Astrocyte (in vitro differentiated cells and primary cell): ENCODE data around the gene RBBP7. TPM values are rescaled to one million over a fixed set of nuclear protein-coding genes. Genes with fewer than 3 reads are reported as not detected.

Source experiments
- DNase-seq: peaks from one replicate; pipeline ENCODE4 v3.0.0-alpha.2; 2010; ENCODE audit warnings: low read depth
- FAIRE-seq: peaks from 2 replicates; lab custom pipeline; 2011; peaks lifted over from hg19 to GRCh38; lab: Jason Lieb, UNC
- H2AFZ ChIP-seq: 2 replicates; pipeline ENCODE4 v1.6.0; 2012; ENCODE audit warnings: low read depth, low read length, inconsistent platforms
- H3K27ac ChIP-seq: 2 replicates; pipeline ENCODE4 v1.5.1; 2011; ENCODE audit warnings: low read depth, low read length, inconsistent platforms
- H3K27me3 ChIP-seq: 2 replicates; pipeline ENCODE4 v1.6.0; 2011; ENCODE audit warnings: low read length, inconsistent platforms; ENCODE audit not compliant: insufficient read depth
- H3K36me3 ChIP-seq: 2 replicates; pipeline ENCODE4 v1.5.1; 2011; ENCODE audit warnings: low read length, inconsistent platforms; ENCODE audit not compliant: insufficient read depth
- H3K4me1 ChIP-seq: 2 replicates; pipeline ENCODE4 v1.5.1; 2011; ENCODE audit warnings: low read length, inconsistent platforms; ENCODE audit not compliant: insufficient read depth
- H3K4me2 ChIP-seq: 2 replicates; pipeline ENCODE4 v1.6.0; 2012; ENCODE audit warnings: low read length, inconsistent platforms
- H3K4me3 ChIP-seq: 2 replicates; pipeline ENCODE4 v1.5.1; 2011; ENCODE audit warnings: low read depth, mild to moderate bottlenecking, low read length, inconsistent platforms; ENCODE audit not compliant: insufficient read depth
- H3K79me2 ChIP-seq: 2 replicates; pipeline ENCODE4 v1.6.0; 2012; ENCODE audit warnings: mild to moderate bottlenecking, low read length, inconsistent platforms; ENCODE audit not compliant: insufficient read depth
- H3K9ac ChIP-seq: 2 replicates; pipeline ENCODE4 v1.6.0; 2012; ENCODE audit warnings: mild to moderate bottlenecking, low read length, inconsistent platforms
- H3K9me3 ChIP-seq: 2 replicates; pipeline ENCODE4 v1.5.1; 2012; ENCODE audit warnings: low read depth, mild to moderate bottlenecking, low read length, inconsistent platforms; ENCODE audit not compliant: insufficient read depth
- H4K20me1 ChIP-seq: 2 replicates; pipeline ENCODE4 v1.6.0; 2012; ENCODE audit warnings: low read length, inconsistent platforms; ENCODE audit not compliant: insufficient read depth
- H3K27ac Mint-ChIP-seq: one replicate; pipeline ENCODE4 v1.8.0; 2021; ENCODE audit warnings: mild to moderate bottlenecking, mixed read lengths; ENCODE audit not compliant: unreplicated experiment
- H3K27me3 Mint-ChIP-seq: one replicate; pipeline ENCODE4 v1.8.0; 2021; ENCODE audit warnings: low read depth, mixed read lengths; ENCODE audit not compliant: unreplicated experiment
- H3K36me3 Mint-ChIP-seq: one replicate; pipeline ENCODE4 v1.8.0; 2021; ENCODE audit warnings: low read depth, mixed read lengths; ENCODE audit not compliant: unreplicated experiment
- H3K4me1 Mint-ChIP-seq: one replicate; pipeline ENCODE4 v1.8.0; 2021; ENCODE audit warnings: low read depth, mixed read lengths; ENCODE audit not compliant: unreplicated experiment
- H3K4me3 Mint-ChIP-seq: one replicate; pipeline ENCODE4 v1.8.0; 2021; ENCODE audit warnings: mild to moderate bottlenecking, moderate library complexity, mixed read lengths; ENCODE audit not compliant: unreplicated experiment
- H3K9me3 Mint-ChIP-seq: one replicate; pipeline ENCODE4 v1.8.0; 2021; ENCODE audit warnings: mild to moderate bottlenecking, mixed read lengths; ENCODE audit not compliant: unreplicated experiment
- CTCF ChIP-seq: IDR thresholded peaks from 2 replicates; pipeline ENCODE4 v1.5.1; 2011; ENCODE audit warnings: low read depth, mild to moderate bottlenecking, inconsistent platforms, low read length, moderate library complexity; ENCODE audit not compliant: insufficient read depth
- EZH2 ChIP-seq: IDR thresholded peaks from 2 replicates; pipeline ENCODE4 v1.6.1; 2012; ENCODE audit warnings: mild to moderate bottlenecking, low read length, inconsistent platforms; ENCODE audit not compliant: insufficient read depth
- total RNA-seq: library from RNA; stranded (reverse); gene quantifications from 2 replicates; pipeline ENCODE4 v1.2.1, GENCODE V29; 2021

The RBBP7 gene
- total RNA-seq, 1 donor from 2014 or later, result 86.1 TPM

GRCh38 chrX:16836371-16836770 is 33.8 kb downstream of the RBBP7 start:
- no peak overlapping the region for H3K27ac ChIP-seq
- Mint-ChIP-seq H3K4me3 (no peak overlapping the region), H3K4me1 (peaks cover 50% of the 10 kb centered on the region), H3K36me3 (peaks cover 4% of the 10 kb centered on the region), H3K9me3 (no peaks in the 10 kb centered on the region), H3K27ac (no peak overlapping the region), H3K27me3 (no peaks in the 10 kb centered on the region)
- no peak overlapping the region for H2AFZ ChIP-seq
- H3K36me3 ChIP-seq, result no peaks in the 10 kb centered on the region
- H3K9ac ChIP-seq, result no peak overlapping the region
- TF ChIP-seq CTCF, result peak; percentile 18
- TF ChIP-seq EZH2, result no peak
- H3K9me3 ChIP-seq, result no peaks in the 10 kb centered on the region
- FAIRE-seq (peak; percentile 60), DNase-seq (peak; percentile 17)
- H4K20me1 ChIP-seq, result no peaks in the 10 kb centered on the region
- H3K4me1 ChIP-seq, result peaks cover 28% of the 10 kb centered on the region
- no peak overlapping the region for H3K4me2 ChIP-seq
- H3K27me3 ChIP-seq, result no peaks in the 10 kb centered on the region
- H3K4me3 ChIP-seq, result no peak overlapping the region
- no peaks in the 10 kb centered on the region for H3K79me2 ChIP-seq

GRCh38 chrX:16834806-16835205 is 35.4 kb downstream of the RBBP7 start:
- Histone ChIP-seq H3K4me1 (peaks cover 25% of the 10 kb centered on the region), H3K4me2 (no peak overlapping the region), H3K9ac (no peak overlapping the region), H3K27me3 (no peaks in the 10 kb centered on the region), H3K27ac (no peak overlapping the region), H4K20me1 (no peaks in the 10 kb centered on the region), H3K79me2 (no peaks in the 10 kb centered on the region), H3K36me3 (no peaks in the 10 kb centered on the region), H2AFZ (no peak overlapping the region), H3K4me3 (no peak overlapping the region), H3K9me3 (no peaks in the 10 kb centered on the region)
- FAIRE-seq (peak; percentile 80), DNase-seq (peak; percentile 46)
- peaks cover 4% of the 10 kb centered on the region for H3K36me3 Mint-ChIP-seq
- H3K27ac Mint-ChIP-seq, result peak overlapping the region; percentile 19
- H3K9me3 Mint-ChIP-seq, result no peaks in the 10 kb centered on the region
- no peak for TF ChIP-seq EZH2
- TF ChIP-seq CTCF, result no peak
- H3K4me1 Mint-ChIP-seq, result peaks cover 45% of the 10 kb centered on the region
- no peak overlapping the region for H3K4me3 Mint-ChIP-seq
- H3K27me3 Mint-ChIP-seq, result no peaks in the 10 kb centered on the region

- Mint-ChIP-seq H3K36me3 (peaks cover 4% of the 10 kb centered on the region), H3K4me3 (no peak overlapping the region), H3K27ac (peak overlapping the region; percentile 79), H3K4me1 (peaks cover 39% of the 10 kb centered on the region), H3K27me3 (no peaks in the 10 kb centered on the region), H3K9me3 (no peaks in the 10 kb centered on the region)
- no peaks in the 10 kb centered on the region for H3K36me3 ChIP-seq
- TF ChIP-seq EZH2 (no peak), CTCF (no peak)
- H3K4me1 ChIP-seq, result peaks cover 16% of the 10 kb centered on the region
- FAIRE-seq (no peak), DNase-seq (peak; percentile 14)
- H3K4me3 ChIP-seq, result no peak overlapping the region
- H3K79me2 ChIP-seq, result no peaks in the 10 kb centered on the region
- no peaks in the 10 kb centered on the region for H3K9me3 ChIP-seq
- no peak overlapping the region for H3K9ac ChIP-seq
- no peaks in the 10 kb centered on the region for H3K27me3 ChIP-seq
- H2AFZ ChIP-seq, result no peak overlapping the region
- no peak overlapping the region for H3K27ac ChIP-seq
- no peaks in the 10 kb centered on the region for H4K20me1 ChIP-seq
- H3K4me2 ChIP-seq, result peak overlapping the region; percentile 44
These were observed 37.9 kb downstream of the RBBP7 start for GRCh38 chrX:16832301-16832700.
